OCI-LY3 (cell line): ENCODE measurements around the gene MEX3D.

Experiments
- H2AFZ ChIP-seq: fragments of 200-600, 300-600 bp; shearing (Covaris generic); 2 replicates; pipeline ENCODE4 v1.6.0; 2014; ENCODE audit warnings: antibody characterized with exemption, low read depth, low read length
- H3K27ac ChIP-seq: fragments of 200-600, 300-600 bp; sonication (generic); 2 replicates; pipeline ENCODE4 v1.5.1; 2014; ENCODE audit warnings: mild to moderate bottlenecking, low read length, moderate library complexity, mixed read lengths
- H3K27me3 ChIP-seq: fragments of 200-600, 300-600 bp; sonication (generic); 2 replicates; pipeline ENCODE4 v1.6.1; 2014; ENCODE audit warnings: low read depth, low read length, mixed read lengths
- H3K36me3 ChIP-seq: fragments of 200-600, 300-600 bp; sonication (generic); replicated peaks from 2 replicates; pipeline ENCODE3; 2014; ENCODE audit warnings: low read depth, low read length, mixed read lengths
- H3K4me1 ChIP-seq: fragments of 300-600, 200-600 bp; sonication (generic); 2 replicates; pipeline ENCODE4 v1.6.1; 2014; ENCODE audit warnings: low read length, mixed read lengths
- H3K4me2 ChIP-seq: fragments of 200-600, 300-600 bp; sonication (generic); 2 replicates; pipeline ENCODE4 v1.6.1; 2014; ENCODE audit warnings: low read length, mixed read lengths
- H3K4me3 ChIP-seq: fragments of 300-600, 200-600 bp; sonication (generic); 2 replicates; pipeline ENCODE4 v1.5.1; 2014; ENCODE audit warnings: antibody characterized with exemption, mild to moderate bottlenecking, low read length, moderate library complexity
- H3K79me2 ChIP-seq: fragments of 300-600, 200-600 bp; shearing (Covaris generic); 2 replicates; pipeline ENCODE4 v1.6.1; 2014; ENCODE audit warnings: mild to moderate bottlenecking, low read length, mixed read lengths
- H3K9ac ChIP-seq: fragments of 300-600, 200-600 bp; shearing (Covaris generic); 2 replicates; pipeline ENCODE4 v1.6.0; 2014; ENCODE audit warnings: mild to moderate bottlenecking, low read length, moderate library complexity
- H3K9me3 ChIP-seq: fragments of 200-600, 300-600 bp; shearing (Covaris generic); 2 replicates; pipeline ENCODE4 v1.6.1; 2014; ENCODE audit warnings: low read length, mixed read lengths; ENCODE audit not compliant: insufficient read depth
- H4K20me1 ChIP-seq: fragments of 200-600, 300-600 bp; sonication (generic); 2 replicates; pipeline ENCODE4 v1.6.1; 2016; ENCODE audit warnings: low read length, mixed read lengths; ENCODE audit not compliant: insufficient read depth
- CTCF ChIP-seq: fragments of 200-600, 300-600 bp; sonication (generic); IDR thresholded peaks from 2 replicates; pipeline ENCODE4 v1.5.1; 2014; ENCODE audit warnings: antibody characterized with exemption, low read length, low read depth
- EZH2phosphoT487 ChIP-seq: fragments of 200-600 bp; shearing (Covaris generic); IDR thresholded peaks from 2 replicates; pipeline ENCODE4 v1.6.1; 2018; ENCODE audit warnings: antibody characterized with exemption, mixed run types, low read depth

Gene MEX3D

GRCh38 chr19:1610579-1610978 lies 42.5 kb upstream of the MEX3D start:
- Histone ChIP-seq H3K4me3 (no peak overlapping the region), H3K4me1 (peaks cover 8% of the 10 kb centered on the region), H3K27me3 (no peaks in the 10 kb centered on the region), H2AFZ (no peak overlapping the region), H3K79me2 (no peaks in the 10 kb centered on the region), H3K4me2 (no peak overlapping the region), H3K27ac (no peak overlapping the region), H3K36me3 (peaks cover 59% of the 10 kb centered on the region), H4K20me1 (peaks cover 5% of the 10 kb centered on the region), H3K9ac (no peak overlapping the region), H3K9me3 (no peaks in the 10 kb centered on the region)
- TF ChIP-seq CTCF (no peak), EZH2phosphoT487 (no peak)

GRCh38 chr19:1609680-1610474 lies 41.8 kb upstream of the MEX3D start:
- Histone ChIP-seq H3K9ac (no peak overlapping the region), H3K4me3 (no peak overlapping the region), H3K27me3 (no peaks in the 10 kb centered on the region), H3K4me1 (peaks cover 8% of the 10 kb centered on the region), H3K9me3 (no peaks in the 10 kb centered on the region), H3K79me2 (peaks cover 4% of the 10 kb centered on the region), H2AFZ (no peak overlapping the region), H3K36me3 (peaks cover 52% of the 10 kb centered on the region), H3K27ac (no peak overlapping the region), H3K4me2 (no peak overlapping the region), H4K20me1 (peaks cover 5% of the 10 kb centered on the region)
- TF ChIP-seq CTCF (no peak), EZH2phosphoT487 (no peak)

- Histone ChIP-seq H3K4me1 (peaks cover 11% of the 10 kb centered on the region), H3K27ac (no peak overlapping the region), H4K20me1 (peaks cover 5% of the 10 kb centered on the region), H3K4me3 (no peak overlapping the region), H3K36me3 (peaks cover 45% of the 10 kb centered on the region), H3K9me3 (no peaks in the 10 kb centered on the region), H3K9ac (no peak overlapping the region), H3K4me2 (no peak overlapping the region), H3K27me3 (no peaks in the 10 kb centered on the region), H3K79me2 (peaks cover 12% of the 10 kb centered on the region), H2AFZ (no peak overlapping the region)
- TF ChIP-seq CTCF = no peak
- TF ChIP-seq EZH2phosphoT487 = no peak
These were observed 40.9 kb upstream of the MEX3D start for GRCh38 chr19:1609103-1609396.

- Histone ChIP-seq H3K27me3 (no peaks in the 10 kb centered on the region), H3K36me3 (peaks cover 42% of the 10 kb centered on the region), H3K4me2 (no peak overlapping the region), H4K20me1 (peaks cover 5% of the 10 kb centered on the region), H3K9me3 (no peaks in the 10 kb centered on the region), H3K4me1 (peaks cover 13% of the 10 kb centered on the region), H3K79me2 (peaks cover 17% of the 10 kb centered on the region), H2AFZ (no peak overlapping the region), H3K27ac (no peak overlapping the region), H3K9ac (no peak overlapping the region), H3K4me3 (no peak overlapping the region)
- TF ChIP-seq EZH2phosphoT487 (no peak), CTCF (0 out of 2 replicates have a peak, but pooled peaks have one; percentile 4)
These were observed 40.4 kb upstream of the MEX3D start for GRCh38 chr19:1608359-1609102.
